GM21360 (cell line): Measurements from ENCODE around the gene FHIT.

Experiments used
- ATAC-seq: cut with Tn5 transposase; IDR thresholded peaks from one replicate; pipeline ENCODE4 v1.9.1; 2021; ENCODE audit warnings: mild to moderate bottlenecking, moderate library complexity; ENCODE audit not compliant: unreplicated experiment

Gene FHIT

GRCh38 chr3:60198179-60198720 lies 1053.0 kb downstream of the FHIT start:
- ATAC-seq, result no peak

GRCh38 chr3:60192297-60193114 lies 1058.7 kb downstream of the FHIT start:
- no peak for ATAC-seq

- no peak for ATAC-seq
Observed at GRCh38 chr3:60190073-60190472, 1061.2 kb downstream of the FHIT start.

- no peak for ATAC-seq
Observed at GRCh38 chr3:60189304-60189703, 1061.9 kb downstream of the FHIT start.

GRCh38 chr3:60188803-60189202 lies 1062.4 kb downstream of the FHIT start:
- no peak for ATAC-seq

GRCh38 chr3:60187343-60187742 lies 1063.9 kb downstream of the FHIT start:
- no peak for ATAC-seq

- no peak for ATAC-seq
Observed at GRCh38 chr3:60186359-60186758, 1064.9 kb downstream of the FHIT start.

- no peak for ATAC-seq
Observed at GRCh38 chr3:60185161-60185560, 1066.1 kb downstream of the FHIT start.

- ATAC-seq, result no peak
Observed at GRCh38 chr3:60182697-60183096, 1068.6 kb downstream of the FHIT start.

- no peak for ATAC-seq
Observed at GRCh38 chr3:60178931-60179653, 1072.2 kb downstream of the FHIT start.

- ATAC-seq, result no peak
Observed at GRCh38 chr3:60177726-60178125, 1073.5 kb downstream of the FHIT start.

- no peak for ATAC-seq
Observed at GRCh38 chr3:60176614-60177013, 1074.6 kb downstream of the FHIT start.

GRCh38 chr3:60175680-60176079 lies 1075.6 kb downstream of the FHIT start:
- ATAC-seq, result no peak

- no peak for ATAC-seq
Observed at GRCh38 chr3:60169755-60170154, 1081.5 kb downstream of the FHIT start.

GRCh38 chr3:60167186-60167585 lies 1084.1 kb downstream of the FHIT start:
- ATAC-seq, result no peak

GRCh38 chr3:60160822-60161748 lies 1090.2 kb downstream of the FHIT start:
- ATAC-seq, result no peak

- ATAC-seq, result no peak
Observed at GRCh38 chr3:60160111-60160821, 1091.0 kb downstream of the FHIT start.

- ATAC-seq, result no peak
Observed at GRCh38 chr3:60158035-60158434, 1093.2 kb downstream of the FHIT start.

- ATAC-seq, result no peak
Observed at GRCh38 chr3:60154011-60154410, 1097.2 kb downstream of the FHIT start.
